NK-92 (cell line): ENCODE measurements around the gene RGS1.

Experiments
- DNase-seq: peaks from one replicate; lab custom pipeline; 2025; ENCODE audit not compliant: unreplicated experiment; lab: John Stamatoyannopoulos, UW

The RGS1 gene

DNA sequence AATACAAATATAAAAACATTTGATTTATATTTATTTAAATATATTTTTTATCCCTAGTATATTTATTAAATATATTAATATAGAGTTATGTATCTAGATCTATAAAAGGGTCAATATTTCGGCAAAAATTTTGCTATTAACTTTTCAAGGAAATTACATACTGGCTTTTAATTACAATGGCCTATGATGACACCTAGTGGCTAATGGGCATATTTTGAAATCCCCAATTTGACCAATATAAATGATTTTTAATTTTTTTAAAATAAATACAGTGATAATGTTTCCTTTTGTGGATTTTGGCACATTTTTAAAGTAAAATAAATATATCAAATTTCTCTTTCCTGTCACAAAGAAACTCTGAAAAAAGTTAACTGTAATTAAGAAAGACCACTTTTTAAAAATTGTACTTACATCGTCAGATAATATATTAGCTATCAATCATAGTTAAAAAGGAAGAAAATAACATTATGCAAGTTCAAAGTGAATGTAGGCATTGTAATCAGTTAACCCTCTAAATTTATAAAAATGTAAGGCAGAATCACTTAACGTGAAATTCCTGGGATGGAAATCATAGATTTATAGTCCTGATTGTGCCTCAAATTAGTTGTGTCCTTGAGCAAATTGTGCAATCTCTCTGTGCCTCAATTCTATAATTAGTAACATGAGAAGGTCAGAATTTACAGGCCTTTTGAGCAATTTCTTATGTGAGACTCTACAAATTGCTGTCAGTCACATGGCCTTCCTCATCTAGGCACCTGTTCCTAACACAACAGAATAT, 34.7 kb downstream of the RGS1 start:
- no peak for DNase-seq

DNA sequence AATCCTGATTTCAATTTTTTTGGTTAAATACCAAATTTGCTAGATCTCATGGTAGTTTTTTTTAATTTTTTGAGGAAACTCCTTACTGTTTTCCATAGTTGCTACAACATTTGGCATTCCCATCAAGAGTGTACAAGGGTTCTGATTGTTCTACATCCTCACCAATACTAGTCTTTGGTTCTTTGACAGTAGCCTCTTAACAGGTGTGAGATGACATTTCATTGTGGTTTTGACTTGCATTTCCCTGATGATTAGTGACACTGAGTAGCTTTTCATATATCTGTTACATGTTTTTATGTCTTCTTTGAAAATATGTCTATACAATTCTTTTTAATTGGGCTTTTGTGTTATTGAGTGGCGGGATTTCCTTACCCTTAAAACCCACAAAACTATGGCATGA, 39.5 kb downstream of the RGS1 start:
- no peak for DNase-seq

DNA sequence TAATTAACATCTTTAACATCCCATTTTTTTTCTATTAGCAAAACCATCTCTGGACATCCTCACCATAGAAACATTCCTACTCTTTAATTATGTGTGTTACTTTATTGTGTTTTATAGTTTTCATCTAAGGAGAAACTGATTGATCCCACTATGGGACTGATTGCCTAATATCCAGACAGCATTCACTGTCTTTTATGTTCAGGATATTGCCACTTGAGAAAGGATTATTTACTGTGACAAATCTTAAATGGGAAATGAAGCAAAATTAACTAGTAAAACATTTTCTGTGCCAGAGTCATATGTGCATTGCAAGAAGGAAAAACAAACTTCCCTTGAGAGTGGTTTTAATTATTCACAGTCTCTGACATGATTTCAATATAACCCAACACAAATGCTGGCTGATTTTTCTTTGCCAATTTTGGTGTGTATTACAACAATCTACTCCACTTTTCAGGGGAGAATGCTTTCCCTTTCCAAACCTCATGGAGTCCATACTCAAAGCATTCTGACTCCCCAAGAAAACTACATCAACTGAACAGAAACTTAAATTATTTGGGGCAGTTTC, 44.6 kb downstream of the RGS1 start:
- DNase-seq = no peak

DNA sequence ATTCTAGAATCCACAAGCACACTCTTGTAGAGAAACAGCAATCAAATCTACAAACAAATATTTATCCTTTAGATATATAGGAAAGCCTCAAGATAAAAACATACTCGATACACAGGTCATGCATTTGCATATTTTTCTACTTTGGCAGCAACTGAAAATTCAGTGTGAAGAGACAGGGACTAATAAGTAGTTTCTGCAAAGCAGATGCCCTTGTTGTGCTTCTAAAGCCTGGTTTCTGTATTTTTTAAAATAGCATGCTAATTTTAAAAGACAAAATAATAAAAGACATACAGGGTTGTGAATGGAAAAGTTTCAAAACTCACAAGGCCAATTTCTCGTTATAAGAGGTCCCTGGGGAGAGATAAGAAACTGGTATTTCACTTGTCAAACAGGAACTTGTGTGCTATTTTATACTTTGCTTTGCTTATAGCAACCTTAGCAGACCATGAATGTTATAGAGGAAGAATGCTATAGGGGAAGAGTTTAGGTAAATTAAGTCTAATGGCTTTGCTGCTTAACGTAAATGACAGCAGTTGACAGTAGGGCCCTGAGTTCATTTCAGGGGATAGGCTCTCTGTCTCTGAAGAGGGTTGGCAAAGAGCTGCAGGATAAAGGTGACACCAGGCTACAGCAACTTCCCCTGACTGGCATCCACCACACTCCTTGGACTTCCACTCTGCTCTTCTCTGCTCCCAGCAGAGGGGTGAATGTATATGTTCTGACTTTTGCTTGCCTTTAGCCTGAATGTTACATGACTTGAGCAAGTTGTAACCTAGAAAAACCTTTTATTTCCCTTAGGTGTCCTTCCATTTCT, 51.0 kb downstream of the RGS1 start:
- DNase-seq = no peak

GRCh38 chr1:192627901-192628300, 52.3 kb downstream of the RGS1 start:
- no peak for DNase-seq

GRCh38 chr1:192628396-192629057, 53.0 kb downstream of the RGS1 start:
- no peak for DNase-seq

DNA sequence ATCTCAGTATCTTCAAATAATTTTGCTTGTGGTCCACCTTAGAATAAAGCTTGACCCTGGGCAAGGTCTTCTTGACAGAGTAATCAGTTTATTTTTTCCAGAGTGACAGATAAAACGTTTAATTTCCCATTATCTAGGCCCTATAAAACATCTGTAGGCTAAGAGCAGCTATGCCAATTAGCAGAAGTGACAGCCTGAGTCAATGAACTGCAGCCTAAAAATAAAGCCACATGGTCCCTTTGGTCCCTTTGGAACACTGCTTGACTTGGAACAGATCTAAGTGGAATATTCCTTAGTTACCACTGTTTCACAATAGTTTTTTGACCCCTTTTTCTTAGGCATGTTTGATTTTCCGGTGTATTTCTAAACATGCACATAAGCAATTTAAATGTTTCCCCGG, 54.0 kb downstream of the RGS1 start:
- no peak for DNase-seq
